Heart right ventricle (tissue), 16 donors: ENCODE data around the gene MUCL3. TPM values are rescaled to one million over a fixed set of nuclear protein-coding genes. Genes with fewer than 3 reads are reported as not detected.
"Not testable (repeated sequence)": the region's sequence is repeated elsewhere in the genome, so short reads cannot be mapped to it uniquely, and the experiment has no call there.

ENCODE experiments used
- ATAC-seq, 8 donors: fragments of 200-7000 bp; cut with Tn5 transposase; one replicate each; pipeline ENCODE4 v1.9.1; 2020; ENCODE audit warnings: mild to moderate bottlenecking in 8 of 8, moderate library complexity in 8 of 8, moderate number of reproducible peaks in 1 of 8
- DNase-seq, 2 donors: peaks; one replicate each; pipeline ENCODE4 v3.0.0-alpha.2; 2020
- H3K27ac ChIP-seq, 10 donors: fragments of 200-600 bp; sonication (generic) in 2 of 10; one replicate each; pipeline versions ENCODE4 v1.5.0 to v1.8.0; 2020 to 2022; ENCODE audit warnings: mild to moderate bottlenecking in 3 of 10
- H3K27me3 ChIP-seq, 7 donors: fragments of 200-600 bp; one replicate each; pipeline ENCODE4 v1.8.0; 2021 to 2022; ENCODE audit warnings: mild to moderate bottlenecking in 2 of 7
- H3K36me3 ChIP-seq, 9 donors: fragments of 200-600 bp; sonication (generic) in 1 of 9; one replicate each; pipeline versions ENCODE4 v1.5.0 to v1.8.0; 2020 to 2022; ENCODE audit warnings: mild to moderate bottlenecking in 2 of 9
- H3K4me1 ChIP-seq, 9 donors: fragments of 200-600 bp; sonication (generic) in 1 of 9; one replicate each; pipeline versions ENCODE4 v1.5.0 to v1.8.0; 2020 to 2022; ENCODE audit warnings: mild to moderate bottlenecking in 4 of 9
- H3K4me3 ChIP-seq, 10 donors: fragments of 200-600 bp; sonication (generic) in 2 of 10; one replicate each; pipeline versions ENCODE4 v1.5.0 to v1.8.0; 2020 to 2022; ENCODE audit warnings: mild to moderate bottlenecking in 7 of 10, moderate library complexity in 2 of 10
- H3K9me3 ChIP-seq, 11 donors: fragments of 200-600 bp in 10 of 11; sonication (generic) in 2 of 11; one replicate each; pipeline versions ENCODE4 v1.5.0 to v1.8.0; 2013 to 2022; ENCODE audit warnings: mild to moderate bottlenecking in 2 of 11, control low read depth in 1 of 11, moderate library complexity in 1 of 11
- WGBS, 2 donors: extraction: QIAGEN DNeasy Blood & Tissue Kit; methylation state at CpG; one replicate each; pipeline ENCODE4 v1.1.7; 2013; ENCODE audit warnings: inconsistent platforms in 1 of 2; 5-methylcytosine and 5-hydroxymethylcytosine counted together
- intact Hi-C, 10 donors: fragments of 100-400 bp; cut with DNase I; formaldehyde crosslinking; loops; one replicate each; pipeline versions ENCODE4 v1.11.1 to v1.14.2; 2022
- polyA plus RNA-seq, 2 donors: library from polyadenylated mRNA; stranded (reverse); fragments of 200-250 nt; gene quantifications; one replicate each; pipeline ENCODE4 v1.2.3, GENCODE V29; 2013
- total RNA-seq, 10 donors: library from RNA; stranded (reverse); fragmentation: NEBNext Ultra II Directional in 3 of 10; extraction: Animal tissue kit (Norgen Biotek cat#: 25700) in 3 of 10; gene quantifications; one replicate each; pipeline versions ENCODE4 v1.2.1 to v1.2.4, GENCODE V29; 2021 to 2023
- TF ChIP-seq, protein P1 (sequence below), 9 donors: fragments of 200-600 bp; sonication (generic) in 2 of 9; IDR thresholded peaks; one replicate each; pipeline versions ENCODE4 v1.5.0 to v1.8.0; 2021 to 2022; ENCODE audit warnings: antibody characterized with exemption in 9 of 9, mild to moderate bottlenecking in 5 of 9, moderate library complexity in 1 of 9
- donor health status: Arrhythmogenic right ventricular cardiomyopathy.
- donor health status: ischemic (EF 13 %, LVEDD 7.1; RV severe dilation, severe dysfunction).
- donor health status: healthy with polysubstance abuse.
- donor health status: DM: no; HTN: yes; CAD: no.
- donor health status: DM: no; HTN: no; CAD: no.
- donor health status: ischemic (EF 25% LVEDD 6.9; RV normal size, moderate dysfunction).
- donor health status: ischemic (EF 25% LVEDD 5.7; RV mildly dilated, moderate dysfunction).
- donor health status: healthy.
- donor health status: DM: yes; HTN: yes; CAD: no.
- donor health status: Ischemic cardiomyopathy.
- donor health status: ischemic (EF 35%, LVEDD 5.7; RV mildly dilated, moderate dysfunction).
- donor health status: nonischemic (EF 11% LVEDD 7.7; RV severe dilation, severe dysfunction).
- donor health status: DM: yes; HTN: yes; CAD: no.
- donor health status: PGD.
- donor health status: ischemic (EF 29% LVEDD 5.4; RV normal size, mild dysfunction).
- donor health status: nonischemic (EF 23%, LVEDD 6.1; RV moderate dilation, normal function).

Gene MUCL3
- total and polyA plus RNA-seq, 12 donors, result 0.08 TPM; not detected in 11

DNA sequence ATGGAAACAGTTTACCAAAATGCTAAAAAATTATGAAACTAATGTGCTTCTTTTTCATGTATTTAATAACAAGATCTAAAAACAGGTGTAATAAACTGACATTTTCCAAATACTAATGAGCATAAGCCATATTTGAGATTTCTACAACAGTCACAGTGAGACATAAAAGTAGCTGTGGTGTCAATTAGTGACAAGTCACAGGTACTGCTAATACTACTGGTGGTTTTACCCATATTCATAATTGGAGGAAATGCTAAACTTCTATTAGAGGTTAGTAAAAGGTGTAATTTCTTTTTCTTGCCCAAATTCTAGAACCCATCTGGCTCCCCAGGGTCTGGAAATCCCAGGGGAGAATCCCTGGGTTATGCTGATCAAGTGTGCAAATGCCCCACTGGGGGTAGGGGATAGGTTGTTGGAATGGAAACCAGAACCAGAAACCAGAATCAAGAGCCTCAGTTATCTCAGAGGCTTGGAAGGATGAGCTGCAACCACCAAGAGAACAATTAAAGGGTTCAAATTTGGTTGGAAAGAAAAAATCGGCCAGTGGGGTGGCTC, 39.8 kb upstream of the MUCL3 start:
- TF ChIP-seq, protein P1, sequence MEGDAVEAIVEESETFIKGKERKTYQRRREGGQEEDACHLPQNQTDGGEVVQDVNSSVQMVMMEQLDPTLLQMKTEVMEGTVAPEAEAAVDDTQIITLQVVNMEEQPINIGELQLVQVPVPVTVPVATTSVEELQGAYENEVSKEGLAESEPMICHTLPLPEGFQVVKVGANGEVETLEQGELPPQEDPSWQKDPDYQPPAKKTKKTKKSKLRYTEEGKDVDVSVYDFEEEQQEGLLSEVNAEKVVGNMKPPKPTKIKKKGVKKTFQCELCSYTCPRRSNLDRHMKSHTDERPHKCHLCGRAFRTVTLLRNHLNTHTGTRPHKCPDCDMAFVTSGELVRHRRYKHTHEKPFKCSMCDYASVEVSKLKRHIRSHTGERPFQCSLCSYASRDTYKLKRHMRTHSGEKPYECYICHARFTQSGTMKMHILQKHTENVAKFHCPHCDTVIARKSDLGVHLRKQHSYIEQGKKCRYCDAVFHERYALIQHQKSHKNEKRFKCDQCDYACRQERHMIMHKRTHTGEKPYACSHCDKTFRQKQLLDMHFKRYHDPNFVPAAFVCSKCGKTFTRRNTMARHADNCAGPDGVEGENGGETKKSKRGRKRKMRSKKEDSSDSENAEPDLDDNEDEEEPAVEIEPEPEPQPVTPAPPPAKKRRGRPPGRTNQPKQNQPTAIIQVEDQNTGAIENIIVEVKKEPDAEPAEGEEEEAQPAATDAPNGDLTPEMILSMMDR (IDR thresholded peaks at IDR 0.05), result no peak
- H3K9me3 ChIP-seq, result no peaks in the 10 kb centered on the region
- peaks cover 0 to 44% (median 12%) of the 10 kb centered on the region in 9 donors for H3K36me3 ChIP-seq
- H3K4me3 ChIP-seq, result no peak overlapping the region
- H3K27ac ChIP-seq, result no peak overlapping the region
- H3K27me3 ChIP-seq, result no peaks in the 10 kb centered on the region
- intact Hi-C loops, result no loop called here
- no peak for ATAC-seq
- DNase-seq, result no peak
- H3K4me1 ChIP-seq, result no peaks in the 10 kb centered on the region
- 78 to 83% methylated on average over 1 of the region's 1 CpG for WGBS, 2 donors

DNA sequence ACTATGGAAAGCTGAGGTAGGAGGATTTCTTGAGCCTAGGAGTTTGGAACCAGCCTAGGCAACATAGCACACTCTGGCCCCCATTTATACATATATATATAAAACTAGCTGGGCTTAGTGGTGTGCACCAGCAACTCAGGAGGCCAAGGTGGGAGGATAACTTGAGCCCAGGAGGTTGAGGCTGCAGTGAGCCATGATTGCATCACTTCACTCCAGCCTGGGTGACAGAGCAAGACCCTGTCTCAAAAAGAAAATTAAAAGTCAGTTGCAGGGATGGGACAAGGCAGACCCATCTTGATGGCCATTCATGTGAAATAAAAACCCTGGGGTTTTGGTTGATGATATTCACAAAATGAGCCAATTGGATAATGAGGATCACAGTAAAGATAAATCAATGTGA, 39.3 kb upstream of the MUCL3 start:
- H3K4me1 ChIP-seq, result no peaks in the 10 kb centered on the region
- TF ChIP-seq, protein P1 (IDR thresholded peaks at IDR 0.05), result no peak
- H3K9me3 ChIP-seq, result no peaks in the 10 kb centered on the region
- ATAC-seq (no peak), DNase-seq (no peak)
- no peak overlapping the region for H3K27ac ChIP-seq
- intact Hi-C loops, result no loop called here
- H3K4me3 ChIP-seq, result no peak overlapping the region
- no peaks in the 10 kb centered on the region for H3K27me3 ChIP-seq
- peaks cover 0 to 39% (median 12%) of the 10 kb centered on the region in 9 donors for H3K36me3 ChIP-seq

DNA sequence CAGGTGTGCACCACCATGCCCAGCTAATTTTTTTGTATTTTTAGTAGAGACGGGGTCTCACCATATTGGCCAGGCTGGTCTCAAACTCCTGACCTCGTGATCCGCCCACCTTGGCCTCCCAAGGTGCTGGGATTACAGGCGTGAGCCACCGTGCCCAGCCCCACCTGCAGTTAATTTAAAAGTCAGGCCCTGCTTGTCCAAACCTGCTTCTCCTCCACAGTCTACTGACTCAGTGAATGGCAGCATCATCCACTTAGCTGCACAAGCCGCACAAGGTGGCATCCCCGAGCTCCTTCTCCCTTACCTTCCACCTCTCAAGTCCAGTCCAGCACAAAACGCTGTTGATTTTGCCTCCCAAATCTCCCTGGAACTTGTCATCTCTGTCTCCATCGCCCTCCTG, 38.6 kb upstream of the MUCL3 start:
- H3K36me3 ChIP-seq, result peaks cover 0 to 31% (median 12%) of the 10 kb centered on the region in 9 donors
- ATAC-seq, DNase-seq, H3K4me1 ChIP-seq, H3K4me3 ChIP-seq, H3K27ac ChIP-seq, intact Hi-C loops, H3K27me3 ChIP-seq, H3K9me3 ChIP-seq: not testable (repeated sequence)
- 76 to 82% methylated on average over 9 of the region's 9 CpGs for WGBS, 2 donors

DNA sequence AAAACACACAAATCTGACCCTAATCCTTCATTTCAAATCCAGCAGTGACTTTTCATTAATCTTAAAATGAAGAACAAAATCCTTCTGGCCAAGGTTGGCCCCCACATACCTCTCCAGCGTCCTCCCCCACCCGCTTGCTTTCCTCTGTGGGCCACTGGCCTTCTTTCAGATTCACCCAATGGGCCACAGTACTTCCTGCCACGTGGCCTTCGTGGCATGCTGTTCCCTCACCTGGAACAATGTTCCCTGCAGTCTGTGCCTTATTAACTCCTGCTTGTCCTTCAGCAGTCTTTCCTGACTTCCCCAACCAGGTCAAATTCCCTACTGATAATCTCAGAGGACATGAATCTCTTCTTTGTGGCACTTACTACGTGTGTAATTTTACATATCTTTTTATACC, 38.1 kb upstream of the MUCL3 start:
- 49 to 54% methylated on average over 5 of the region's 5 CpGs for WGBS, 2 donors
- H3K9me3 ChIP-seq, result no peaks in the 10 kb centered on the region
- no peak overlapping the region for H3K27ac ChIP-seq
- DNase-seq (no peak), ATAC-seq (no peak)
- H3K27me3 ChIP-seq, result no peaks in the 10 kb centered on the region
- TF ChIP-seq, protein P1 (IDR thresholded peaks at IDR 0.05), result no peak
- H3K36me3 ChIP-seq, result peaks cover 0 to 26% (median 9%) of the 10 kb centered on the region in 9 donors
- no peak overlapping the region for H3K4me3 ChIP-seq
- H3K4me1 ChIP-seq, result peaks cover 0 to 5% (median 0%) of the 10 kb centered on the region in 9 donors
- intact Hi-C loops, result no loop called here

GRCh38 chr6:30903236-30903635, 37.5 kb upstream of the MUCL3 start:
- Histone ChIP-seq H3K4me1 (peaks cover 0 to 6% (median 0%) of the 10 kb centered on the region in 9 donors), H3K9me3 (no peaks in the 10 kb centered on the region), H3K27ac (no peak overlapping the region), H3K4me3 (no peak overlapping the region), H3K36me3 (peaks cover 0 to 21% (median 8%) of the 10 kb centered on the region in 9 donors), H3K27me3 (no peaks in the 10 kb centered on the region)
- no peak for DNase-seq
- TF ChIP-seq, protein P1 (IDR thresholded peaks at IDR 0.05), result no peak
- WGBS, 2 donors, result 90% methylated on average over 4 of the region's 4 CpGs
- intact Hi-C loops, result no loop called here
- no peak for ATAC-seq

DNA sequence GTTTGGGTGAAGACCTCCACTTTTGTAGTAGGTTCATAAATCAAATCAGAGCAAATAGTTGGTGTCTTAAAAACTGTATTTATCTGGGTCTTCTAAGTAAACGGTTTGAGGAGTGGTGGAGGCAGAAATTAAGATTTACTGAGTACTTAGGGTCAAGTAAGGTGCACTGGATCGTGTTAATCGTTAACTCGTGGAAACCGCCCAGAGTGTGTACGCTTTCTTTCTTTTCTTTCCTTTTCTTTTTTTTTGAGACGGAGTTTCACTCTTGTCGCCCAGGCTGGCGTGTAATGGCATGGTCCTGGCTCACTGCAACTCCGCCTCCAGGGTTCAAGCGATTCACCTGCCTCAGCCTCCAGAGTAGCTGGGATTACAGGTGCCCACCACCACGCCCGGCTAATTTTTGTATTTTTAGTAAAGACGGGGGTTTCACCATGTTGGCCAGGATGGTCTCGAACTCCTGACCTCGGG, 33.4 kb upstream of the MUCL3 start:
- Histone ChIP-seq H3K36me3 (peaks cover 0 to 31% (median 21%) of the 10 kb centered on the region in 9 donors), H3K4me1 (peaks cover 0 to 21% (median 11%) of the 10 kb centered on the region in 9 donors), H3K27ac (peak overlapping the region in 2 of 10 donors; percentile 6 to 30), H3K4me3 (peak overlapping the region in 9 of 10 donors; percentile 72 to 94 (median 79))
- H3K27me3 ChIP-seq, DNase-seq, intact Hi-C loops, H3K9me3 ChIP-seq, ATAC-seq: not testable (repeated sequence)
- WGBS, 2 donors, result 51 to 59% methylated on average over 16 of the region's 16 CpGs
